ENCODE data around the gene PNPLA6.

PNPLA6 gene

GRCh38 chr19:7602935-7603497 is 67.5 kb downstream of the PNPLA6 start:
- DNase-seq (ENCODE audit: low read depth in 2 of 2): peak in 1 of 2 donors; percentile 36
- TF ChIP-seq CTCF (IDR thresholded peaks at IDR 0.05; ENCODE audit: low read depth, low read length): no peak
- H3K4me3 ChIP-seq (replicated peaks in 1 of 2; ENCODE audit: low read depth in 2 of 2, low read length in 2 of 2): no peak overlapping the region

- no peak overlapping the region for H3K4me3 ChIP-seq (replicated peaks in 1 of 2; ENCODE audit: low read depth in 2 of 2, low read length in 2 of 2)
- no peak for DNase-seq (ENCODE audit: low read depth in 2 of 2)
- TF ChIP-seq CTCF (IDR thresholded peaks at IDR 0.05; ENCODE audit: low read depth, low read length): no peak
These were observed 68.4 kb downstream of the PNPLA6 start for GRCh38 chr19:7603919-7604318.

- no peak overlapping the region for H3K4me3 ChIP-seq (replicated peaks in 1 of 2; ENCODE audit: low read depth in 2 of 2, low read length in 2 of 2)
- no peak for TF ChIP-seq CTCF (IDR thresholded peaks at IDR 0.05; ENCODE audit: low read depth, low read length)
- peak; percentile 30 to 40 for DNase-seq (ENCODE audit: low read depth in 2 of 2)
These were observed 70.1 kb downstream of the PNPLA6 start for GRCh38 chr19:7605490-7606222.

- no peak overlapping the region for H3K4me3 ChIP-seq (replicated peaks in 1 of 2; ENCODE audit: low read depth in 2 of 2, low read length in 2 of 2)
- no peak for TF ChIP-seq CTCF (IDR thresholded peaks at IDR 0.05; ENCODE audit: low read depth, low read length)
- no peak for DNase-seq (ENCODE audit: low read depth in 2 of 2)
These were observed 70.8 kb downstream of the PNPLA6 start for GRCh38 chr19:7606289-7606688.

GRCh38 chr19:7607212-7607873 is 71.8 kb downstream of the PNPLA6 start:
- no peak overlapping the region for H3K4me3 ChIP-seq (replicated peaks in 1 of 2; ENCODE audit: low read depth in 2 of 2, low read length in 2 of 2)

More at GRCh38 chr19:7607212-7607873, 71.8 kb downstream of the PNPLA6 start:
- TF ChIP-seq CTCF (IDR thresholded peaks at IDR 0.05; ENCODE audit: low read depth, low read length): no peak
- no peak for DNase-seq (ENCODE audit: low read depth in 2 of 2)
